Myometrial cell (primary cell): ENCODE data around the gene ZSCAN29. TPM values are rescaled to one million over a fixed set of nuclear protein-coding genes. Genes with fewer than 3 reads are reported as not detected.

Experiments used
- total RNA-seq: library from RNA; depleted of rRNA; stranded (reverse); fragments of >200 nt; gene quantifications from 2 replicates; pipeline ENCODE4 v1.2.3, GENCODE V29; 2015

ZSCAN29 gene
- 5.7 and 14.4 TPM in 2 replicates for total RNA-seq

DNA sequence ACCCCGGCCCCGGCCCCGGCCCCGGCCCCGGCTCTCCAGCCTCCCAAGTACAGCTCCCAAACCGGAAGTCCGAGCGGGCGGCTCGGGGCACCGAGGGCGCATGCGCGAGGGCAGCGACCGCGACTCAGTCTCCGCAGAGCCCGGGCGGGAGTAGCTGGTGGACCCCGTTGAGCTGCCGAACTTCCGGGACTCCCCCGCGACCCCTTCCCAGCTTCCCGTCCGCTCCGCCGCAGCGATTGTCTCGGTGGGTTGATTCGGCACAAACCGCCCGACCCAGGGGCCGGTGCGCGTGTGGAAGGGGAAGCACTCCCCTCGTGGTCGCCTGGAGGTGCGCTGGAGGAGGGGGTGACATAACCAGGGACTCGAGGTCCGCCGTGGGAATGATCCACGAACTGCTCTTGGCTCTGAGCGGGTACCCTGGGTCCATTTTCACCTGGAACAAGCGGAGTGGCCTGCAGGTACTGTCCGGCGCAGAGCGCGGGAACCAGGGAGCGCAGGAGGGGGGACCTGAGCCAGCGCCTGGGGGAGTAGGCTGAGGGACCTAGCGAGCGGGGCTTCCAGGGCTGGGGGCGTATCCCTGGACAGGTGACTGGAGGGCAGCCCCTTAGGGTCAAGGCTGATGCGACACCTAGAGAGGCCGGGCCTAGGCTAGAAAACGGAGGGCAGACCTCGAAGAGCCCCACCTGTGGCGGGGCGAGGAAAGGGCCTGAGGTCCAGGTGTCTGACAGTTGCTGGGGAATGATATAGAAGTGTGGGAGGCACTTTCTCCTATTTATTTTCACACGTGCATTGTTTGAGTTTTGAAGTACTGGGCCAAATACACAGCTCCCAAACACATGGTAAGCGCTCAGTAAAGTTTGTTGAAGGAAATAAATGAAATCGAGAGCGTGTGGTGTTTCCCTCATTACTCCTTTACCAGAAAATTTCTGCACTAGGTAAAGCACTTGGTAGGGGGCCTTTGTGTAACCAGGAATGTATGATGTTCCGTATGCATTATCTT is at the start of gene ZSCAN29, which contains the start of gene TUBGCP4:
ZSCAN29 (minus strand) TSS at position 69 of the 1,000 bp plus-strand sequence. CDS start 1,130 bp downstream, outside the sequence.
TUBGCP4 (plus strand) TSS at position 127 of the 1,000 bp plus-strand sequence; CDS start at position 381, 254 bp downstream.

DNA sequence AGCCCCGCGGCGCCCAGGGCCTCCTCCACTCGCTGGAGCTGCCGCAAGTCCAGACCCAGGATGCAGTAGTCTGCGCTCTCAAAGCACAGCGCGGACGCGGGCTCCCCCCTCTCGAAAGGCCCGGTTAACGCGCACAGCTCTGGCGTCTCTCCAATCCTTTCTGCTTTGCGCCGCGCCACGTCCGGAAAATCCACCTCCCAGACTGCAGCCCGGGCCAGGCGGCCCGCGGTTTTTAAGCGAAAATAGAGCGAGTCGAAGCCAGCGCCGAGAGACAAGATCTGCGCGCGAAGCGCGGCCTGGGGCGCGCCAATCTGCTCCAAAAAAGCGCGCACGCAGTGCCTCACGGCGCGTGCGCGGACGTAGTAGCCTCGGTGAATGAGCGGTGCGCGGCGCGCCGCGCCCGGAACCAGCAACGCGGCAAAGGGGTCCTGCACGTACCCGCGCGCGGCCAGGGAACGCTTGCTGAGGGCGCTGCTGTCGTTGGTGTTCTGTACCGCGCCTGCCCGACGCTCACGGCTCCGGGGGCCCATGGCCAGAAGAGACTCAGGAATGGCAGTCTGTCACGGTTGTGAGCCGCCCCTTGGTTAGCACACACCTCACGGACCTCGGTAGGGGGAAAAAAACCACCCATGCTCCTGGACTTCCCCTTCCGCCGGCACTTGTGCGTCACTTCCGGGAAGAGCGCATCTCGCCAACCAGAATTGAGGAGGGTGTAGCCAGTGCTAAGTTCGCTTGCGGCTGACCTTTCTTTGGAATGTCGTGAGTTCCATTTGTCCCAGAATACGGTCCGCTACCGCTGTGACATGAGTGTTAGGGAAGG is 40.7 kb downstream of the ZSCAN29 start, which contains the start of gene LCMT2:
LCMT2 (minus strand) TSS at position 614 of the 820 bp plus-strand sequence; CDS start at position 530, 84 bp downstream.

Other genes starting within 250 kb of the ZSCAN29 start
- gene TMEM62, start 237.5 kb downstream of the ZSCAN29 start, total RNA-seq = 16.7 and 19.3 TPM in 2 replicates
- 84.0 and 92.3 TPM in 2 replicates for gene CCNDBP1, start 185.6 kb downstream of the ZSCAN29 start, total RNA-seq
- not detected in 2 replicates for gene EPB42, start 150.0 kb downstream of the ZSCAN29 start, total RNA-seq
- gene TGM5, start 104.1 kb downstream of the ZSCAN29 start, total RNA-seq = not detected in 2 replicates
- not detected in 2 replicates for gene TGM7, start 68.8 kb downstream of the ZSCAN29 start, total RNA-seq
- 4.6 and 8.0 TPM in 2 replicates for gene LCMT2, start 40.5 kb downstream of the ZSCAN29 start, total RNA-seq
- gene TUBGCP4, start 58 bp upstream of the ZSCAN29 start, total RNA-seq = 6.1 and 10.3 TPM in 2 replicates
- 38.9 and 52.3 TPM in 2 replicates for gene TP53BP1, start 122.1 kb upstream of the ZSCAN29 start, total RNA-seq
- 30.6 and 36.9 TPM in 2 replicates for gene MAP1A, start 146.6 kb upstream of the ZSCAN29 start, total RNA-seq
- gene PPIP5K1, start 219.2 kb upstream of the ZSCAN29 start, total RNA-seq = 6.6 and 15.2 TPM in 2 replicates
- gene CKMT1B, start 223.0 kb upstream of the ZSCAN29 start, total RNA-seq = not detected in 2 replicates
- gene STRC, start 247.8 kb upstream of the ZSCAN29 start, total RNA-seq = not detected in 2 replicates